Lower leg skin (tissue), 3 donors: ENCODE results near the gene SEC16B.

Source experiments
- CTCF ChIP-seq, 3 donors: fragments of 450-650 bp; IDR thresholded peaks; one replicate each; pipeline ENCODE4 v1.5.1; 2016; ENCODE audit warnings: antibody characterized with exemption in 3 of 3, mild to moderate bottlenecking in 3 of 3, moderate library complexity in 2 of 3
- POLR2A ChIP-seq, 2 donors: fragments of 450-650 bp; IDR thresholded peaks; one replicate each; pipeline ENCODE4 v1.6.1; 2016 to 2017; ENCODE audit warnings: antibody characterized with exemption in 2 of 2, mild to moderate bottlenecking in 1 of 2, moderate library complexity in 1 of 2

GRCh38 chr1:177925006-177925405, 44.9 kb downstream of the SEC16B start:
- no peak for TF ChIP-seq CTCF (IDR thresholded peaks at IDR 0.05)
- no peak for TF ChIP-seq POLR2A (IDR thresholded peaks at IDR 0.05)
